Activated naive CD8-positive, alpha-beta T cell treated with anti-CD3 and anti-CD28 coated beads, Interleukin-2, amount 50 U/mL, for 16 hours (primary cell): Measurements from ENCODE around the gene AHCYL2.
A peak's percentile ranks its signal among the peaks of the same experiment; 100 is the strongest.
"Not testable (repeated sequence)": the region's sequence is repeated elsewhere in the genome, so short reads cannot be mapped to it uniquely, and the experiment has no call there.

Experiments used
- DNase-seq: peaks from one replicate; pipeline ENCODE4 v3.0.0-alpha.2; 2020; ENCODE audit warnings: low read depth, low spot score

AHCYL2 gene

DNA sequence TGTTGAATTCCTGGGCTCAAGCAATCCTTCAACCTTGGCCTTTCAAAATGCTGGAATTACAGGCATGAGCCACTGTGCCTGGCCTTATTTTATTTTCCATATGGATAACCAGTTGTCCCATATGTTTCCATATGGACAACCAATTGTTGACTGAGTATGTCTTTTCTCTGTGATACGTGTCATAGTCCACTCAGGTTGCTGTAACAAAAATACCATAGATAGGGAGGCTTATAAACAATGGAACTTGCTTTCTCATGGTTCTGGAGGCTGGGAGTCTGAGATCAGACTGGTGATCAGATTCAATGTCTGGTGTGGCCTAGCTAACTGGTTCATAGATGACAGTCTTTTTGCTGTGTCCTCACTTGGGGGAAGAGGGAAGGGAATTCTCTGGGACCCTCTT is 19.4 kb downstream of the AHCYL2 start:
- DNase-seq: no peak

DNA sequence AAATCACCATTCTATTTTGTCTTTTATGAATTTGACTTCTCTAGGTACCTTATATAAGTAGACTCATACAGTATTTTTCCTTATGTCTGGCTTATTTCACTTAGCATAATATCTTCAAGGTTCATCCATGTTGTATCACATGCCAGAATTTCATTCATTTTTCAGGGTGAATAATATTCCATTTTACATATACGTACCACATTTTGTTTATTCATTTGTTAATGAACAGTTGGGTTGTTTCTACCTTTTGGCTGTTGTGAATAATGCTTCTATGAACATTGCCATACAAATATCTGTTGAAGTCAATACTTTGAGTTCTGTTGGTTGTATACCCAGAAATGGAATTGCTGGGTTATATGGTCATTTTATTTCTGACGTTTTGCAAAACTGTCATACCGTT is 20.7 kb downstream of the AHCYL2 start:
- DNase-seq: no peak

DNA sequence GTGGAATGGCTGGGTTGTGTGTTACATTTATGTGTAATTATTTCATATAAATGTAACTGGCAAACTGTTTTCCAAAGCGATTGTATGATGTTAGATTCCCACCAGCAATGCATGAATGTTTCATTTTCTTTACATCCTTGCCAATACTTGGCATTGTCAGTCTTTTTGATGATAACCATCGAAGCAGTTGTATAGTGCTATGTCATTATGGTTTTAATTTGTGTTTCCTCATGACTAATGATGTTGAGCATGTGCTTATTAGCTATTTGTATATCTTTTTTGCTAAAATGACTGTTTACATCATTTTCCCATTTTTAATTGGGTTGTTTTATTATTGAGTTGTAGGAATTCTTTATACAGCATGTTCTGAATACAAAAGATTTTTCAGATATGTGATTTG is 22.3 kb downstream of the AHCYL2 start:
- DNase-seq: no peak

DNA sequence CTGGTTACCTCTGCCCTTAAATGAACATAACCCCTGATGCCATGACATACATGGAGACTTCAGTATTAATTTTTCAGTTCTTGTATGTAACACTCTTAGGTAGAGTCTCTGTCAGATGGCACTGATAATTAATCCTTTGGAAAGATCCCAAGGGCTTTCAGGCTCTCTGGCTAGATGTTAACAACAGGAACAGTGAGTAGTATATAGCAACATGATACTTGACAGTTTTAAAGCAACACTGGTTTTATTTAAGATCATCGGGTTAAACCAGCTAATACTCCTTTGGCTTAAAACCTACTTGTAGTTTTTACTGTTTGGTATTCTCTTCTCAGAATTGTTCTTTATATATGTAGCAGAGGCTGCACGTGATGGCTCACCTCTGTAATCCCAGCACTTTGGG is 27.3 kb downstream of the AHCYL2 start:
- no peak for DNase-seq

DNA sequence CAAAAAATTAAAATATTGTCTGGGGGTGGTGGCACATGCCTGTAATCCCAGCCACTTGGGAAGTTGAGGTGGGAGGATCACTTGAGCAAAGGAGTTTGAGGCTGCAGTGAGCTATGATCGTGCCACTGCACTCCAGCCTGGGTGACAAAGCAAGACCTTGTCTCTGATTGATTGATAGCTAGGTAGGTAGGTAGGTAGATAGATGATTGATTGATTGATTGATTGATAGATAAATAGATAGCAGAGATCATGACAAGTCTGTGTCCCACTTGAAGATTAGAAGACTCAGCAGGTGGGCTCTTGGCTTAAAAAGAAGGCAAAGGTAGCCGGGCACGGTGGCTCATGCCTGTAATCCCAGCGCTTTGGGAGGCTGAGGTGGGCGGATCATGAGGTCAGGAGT is 27.8 kb downstream of the AHCYL2 start:
- DNase-seq: not testable (repeated sequence)

DNA sequence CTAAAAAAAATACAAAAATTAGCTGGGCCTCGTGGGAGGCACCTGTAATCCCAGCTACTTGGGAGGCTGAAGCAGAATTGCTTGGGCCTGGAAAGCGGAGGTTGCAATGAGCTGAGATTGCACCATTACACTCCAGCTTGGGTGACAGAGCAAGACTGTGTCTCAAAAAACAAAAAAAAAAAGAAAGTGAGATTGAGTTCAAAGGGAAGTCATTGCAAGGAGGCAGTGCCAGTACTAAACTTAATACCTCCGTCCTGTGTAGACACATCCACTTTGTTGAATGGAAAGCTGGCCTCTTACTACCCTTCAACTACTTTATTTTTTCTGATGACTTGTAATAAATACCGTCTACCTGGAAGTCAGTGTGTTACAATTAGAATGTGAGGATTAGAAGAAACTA is 31.0 kb downstream of the AHCYL2 start:
- no peak for DNase-seq

DNA sequence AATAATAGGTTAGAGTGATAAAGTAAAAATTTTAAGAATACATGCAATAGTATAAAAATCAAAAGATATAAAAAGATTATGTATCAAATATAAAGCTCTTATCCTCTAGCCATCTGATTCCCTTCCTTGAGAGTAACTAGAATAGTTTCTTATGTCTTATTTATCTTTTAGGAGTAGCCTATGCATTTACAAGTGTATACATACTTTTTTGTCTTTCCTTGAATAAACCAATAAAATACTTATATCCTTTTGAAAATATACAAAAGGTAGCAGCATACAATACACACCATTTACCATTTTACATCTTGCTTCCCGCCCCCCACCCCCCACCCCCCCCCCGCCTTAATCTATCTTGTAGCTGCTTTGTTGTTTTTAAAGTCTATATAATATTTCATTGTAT is 31.4 kb downstream of the AHCYL2 start:
- no peak for DNase-seq

DNA sequence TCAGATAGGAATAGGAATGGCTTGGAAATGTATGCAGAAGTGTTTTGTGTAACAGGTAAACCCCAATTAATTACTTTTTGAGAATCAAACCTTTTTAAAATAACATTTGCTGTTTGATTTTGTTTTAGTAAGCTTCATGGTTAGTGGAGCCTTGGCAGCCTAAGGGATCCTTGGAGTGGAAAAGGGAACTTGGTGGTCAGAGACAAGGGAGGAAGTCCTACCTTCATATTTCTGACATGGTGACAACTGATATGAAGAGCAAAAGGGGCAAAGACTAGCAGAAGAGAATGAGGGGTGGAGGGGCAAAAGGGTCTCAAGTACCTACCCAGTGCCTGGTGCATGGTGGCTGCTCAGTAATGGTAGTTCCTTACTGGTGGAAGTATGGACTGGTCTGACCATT is 32.3 kb downstream of the AHCYL2 start:
- no peak for DNase-seq

DNA sequence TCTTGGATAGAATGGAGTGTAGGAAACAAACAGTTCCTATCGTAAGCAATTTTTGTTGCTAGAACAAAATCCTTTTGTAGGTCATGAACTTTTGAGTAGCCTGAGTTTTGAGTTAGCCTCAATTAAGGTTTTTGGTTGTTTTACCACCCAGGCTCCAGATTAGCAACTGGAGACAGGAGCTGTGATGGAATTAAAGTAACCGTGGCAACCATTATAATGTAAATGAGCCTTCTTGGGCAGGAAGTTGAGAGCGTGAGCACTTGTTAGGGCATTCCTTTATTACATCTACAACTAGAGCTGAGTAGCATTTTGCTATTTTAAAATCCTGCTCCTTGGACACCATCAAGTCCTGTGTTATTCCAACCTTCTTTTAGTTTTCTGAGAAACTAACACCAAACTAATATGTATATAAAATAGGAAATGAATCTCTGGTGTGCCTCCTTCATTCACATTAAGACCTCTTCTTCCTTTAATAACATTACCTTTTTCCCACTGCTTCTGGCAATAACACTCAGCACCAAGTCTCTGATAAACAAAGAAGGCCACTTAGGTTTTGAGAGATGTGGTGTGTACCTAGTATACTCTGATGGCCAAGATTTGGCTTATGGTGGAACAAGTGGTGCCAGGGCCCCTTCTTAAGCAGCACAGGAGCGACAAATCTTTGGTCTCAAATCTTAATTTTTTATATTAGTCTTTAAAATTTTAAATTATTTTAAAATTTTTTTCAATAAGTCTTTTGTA is 34.0 kb downstream of the AHCYL2 start:
- DNase-seq: no peak

DNA sequence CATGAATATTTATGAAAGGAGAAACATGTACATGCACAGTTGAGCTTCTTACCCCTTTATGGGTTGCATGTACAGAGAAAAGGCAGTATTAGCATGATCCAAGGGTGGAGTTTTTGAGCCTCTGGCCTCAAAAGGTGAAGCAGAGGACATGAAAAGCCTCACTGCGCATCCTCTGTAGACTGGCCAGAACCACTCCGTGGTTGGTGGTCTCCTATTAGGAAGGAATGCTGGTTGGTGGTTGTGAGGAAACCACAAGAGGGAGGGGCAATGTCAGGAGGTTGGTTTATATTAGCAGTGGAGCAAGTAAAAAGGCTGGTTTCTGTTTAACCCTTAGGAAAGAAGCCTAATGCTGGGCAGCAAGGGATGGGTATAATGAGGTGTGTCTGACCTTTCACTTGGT is 37.5 kb downstream of the AHCYL2 start:
- DNase-seq: no peak

DNA sequence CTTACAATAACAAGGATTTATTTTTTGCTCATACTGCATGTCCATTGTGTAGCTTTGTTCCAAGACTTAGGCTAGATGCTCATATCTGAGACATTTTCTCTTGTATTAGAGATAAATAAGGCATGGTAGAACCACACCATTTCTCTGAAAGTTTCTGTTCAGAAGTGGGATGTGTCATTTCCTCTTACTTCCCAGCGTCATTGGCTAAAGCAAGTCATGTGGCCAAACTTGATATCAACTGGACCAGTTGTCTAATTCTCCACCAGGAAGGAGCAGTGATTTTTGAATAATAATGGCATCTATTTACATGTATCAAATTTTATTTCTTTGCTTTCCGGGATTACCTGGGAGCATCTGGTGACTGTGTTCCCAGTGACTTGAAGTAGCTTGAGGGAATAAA is 38.3 kb downstream of the AHCYL2 start:
- no peak for DNase-seq

DNA sequence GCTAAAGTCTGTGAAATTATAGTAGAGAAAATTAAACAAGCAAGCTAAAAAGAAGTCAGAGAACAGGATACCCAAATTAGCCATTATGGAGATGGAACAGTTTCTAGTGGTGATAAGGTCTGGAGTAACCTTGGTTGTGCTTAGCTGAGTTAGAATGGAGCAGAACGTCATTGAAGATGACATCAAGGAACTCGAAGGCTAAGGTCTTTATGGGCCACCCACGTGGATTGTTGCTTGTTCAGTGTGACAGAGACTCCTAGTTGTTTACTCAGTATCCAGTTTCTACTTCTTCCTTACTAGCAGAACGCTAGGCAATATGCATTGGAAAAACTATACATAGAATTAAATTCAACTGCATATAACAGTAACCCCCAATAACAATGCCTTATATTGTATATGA is 39.7 kb downstream of the AHCYL2 start:
- DNase-seq: no peak

DNA sequence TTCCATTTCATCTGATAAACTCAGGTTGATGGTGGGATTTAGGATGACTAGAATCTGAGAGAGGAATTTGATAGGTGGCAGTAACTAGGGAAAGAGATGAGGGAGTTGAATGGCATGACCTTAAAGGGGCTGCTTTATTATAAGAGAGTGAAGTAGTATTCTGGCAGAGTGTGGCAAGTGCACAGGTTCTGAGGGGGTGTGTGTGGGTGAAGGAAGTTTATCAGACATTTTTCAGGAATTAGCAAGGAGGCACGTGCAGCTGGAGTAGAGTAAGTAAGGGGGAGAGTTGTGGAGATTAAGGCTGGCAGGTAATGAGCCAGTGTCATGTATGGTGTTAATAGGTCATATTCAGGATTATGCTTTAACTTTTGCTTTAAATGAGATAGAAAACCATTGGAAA is 40.5 kb downstream of the AHCYL2 start:
- no peak for DNase-seq

DNA sequence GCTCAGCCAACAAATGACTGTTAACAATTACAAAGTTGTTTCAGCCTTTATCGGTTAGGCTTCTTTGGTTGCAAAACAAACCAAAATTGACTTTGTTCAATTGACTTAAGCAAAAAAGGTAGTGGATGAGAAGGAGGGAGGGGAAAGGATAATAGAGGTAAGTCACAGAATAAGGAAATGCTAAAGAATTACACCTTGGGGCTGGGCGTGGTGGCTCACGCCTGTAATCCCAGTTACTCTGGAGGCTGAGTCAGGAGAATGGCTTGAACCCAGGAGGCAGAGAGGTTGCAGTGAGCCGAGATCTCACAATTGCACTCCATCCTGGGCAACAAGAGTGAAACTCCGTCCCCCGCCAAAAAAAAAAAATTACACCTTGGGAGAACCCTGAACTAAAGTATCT is 41.4 kb downstream of the AHCYL2 start:
- DNase-seq: no peak

DNA sequence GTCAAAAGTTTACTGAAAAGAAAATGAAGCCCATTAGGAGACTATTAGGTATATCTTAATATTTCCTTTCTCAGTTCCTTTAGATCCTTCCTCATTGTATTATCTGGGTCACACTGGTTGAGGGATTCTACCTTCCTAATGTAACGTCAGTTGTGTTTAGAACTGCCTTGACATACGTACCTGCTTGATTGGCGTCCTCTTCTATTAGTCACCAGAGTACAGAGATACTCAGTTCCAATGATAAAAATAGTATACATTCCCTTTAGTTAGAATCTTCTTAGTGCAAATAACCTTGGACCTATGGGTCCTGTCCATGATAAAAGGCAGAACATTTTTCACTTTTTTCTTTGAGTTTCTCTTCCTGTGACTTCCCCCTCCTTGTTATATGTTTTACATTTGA is 45.2 kb downstream of the AHCYL2 start:
- no peak for DNase-seq

DNA sequence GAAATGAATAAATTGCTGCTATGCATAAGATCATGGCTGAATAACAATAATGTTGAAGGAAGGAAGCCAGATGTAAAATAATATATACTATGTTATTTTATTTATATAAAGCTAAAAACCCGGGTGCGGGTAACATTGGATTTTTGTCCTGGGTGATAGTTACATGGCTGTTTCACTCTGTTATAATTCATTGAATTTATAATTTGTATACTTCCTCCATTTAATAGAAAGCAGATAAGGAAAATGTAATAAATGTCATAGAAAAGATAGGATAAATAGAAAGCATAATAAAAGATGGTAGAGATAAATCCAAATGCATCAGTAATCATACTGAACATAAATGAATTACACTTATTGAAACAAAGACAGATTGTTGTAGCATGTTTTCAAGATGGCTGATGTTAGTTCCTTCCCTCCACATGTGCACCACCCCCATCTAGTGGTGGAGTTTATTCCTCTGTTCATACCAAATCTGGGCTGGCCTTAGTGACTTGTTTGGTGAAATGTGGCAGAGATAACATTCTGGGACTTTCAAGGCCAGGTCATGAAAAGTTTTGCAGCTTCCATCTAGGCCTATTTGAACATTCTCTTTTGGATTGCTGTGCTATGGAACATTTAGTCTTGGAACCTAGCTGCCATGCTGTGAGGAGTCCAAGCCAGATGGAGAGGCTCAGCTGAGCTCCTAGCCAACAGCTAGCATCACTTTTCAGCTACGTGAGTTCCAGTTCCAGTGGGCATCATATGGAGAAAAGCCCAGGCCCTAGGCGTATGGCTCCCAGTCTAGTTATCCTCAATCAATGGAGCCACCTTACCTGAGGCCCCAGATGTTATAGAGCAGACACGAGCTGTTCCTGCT is 46.9 kb downstream of the AHCYL2 start:
- peak; percentile 51 for DNase-seq

DNA sequence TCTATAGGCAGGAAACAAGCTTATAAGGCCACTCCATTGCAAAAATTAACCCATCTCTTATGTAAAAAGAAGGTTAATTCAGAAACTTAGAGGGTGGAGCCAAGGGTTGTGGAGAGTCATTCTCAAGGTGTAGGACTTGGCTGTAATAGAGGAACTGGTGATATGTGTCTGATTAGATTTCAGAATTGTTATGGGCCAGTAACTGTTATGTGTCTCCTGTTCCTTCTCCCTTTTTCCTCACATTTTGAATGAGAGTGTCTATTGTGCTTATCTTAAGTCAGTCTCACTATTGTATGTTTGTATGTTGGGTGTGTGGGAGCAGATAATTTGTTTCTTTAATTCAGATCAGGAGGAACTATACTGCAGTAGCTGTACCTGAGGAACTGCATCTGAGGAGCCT is 49.1 kb downstream of the AHCYL2 start:
- no peak for DNase-seq

DNA sequence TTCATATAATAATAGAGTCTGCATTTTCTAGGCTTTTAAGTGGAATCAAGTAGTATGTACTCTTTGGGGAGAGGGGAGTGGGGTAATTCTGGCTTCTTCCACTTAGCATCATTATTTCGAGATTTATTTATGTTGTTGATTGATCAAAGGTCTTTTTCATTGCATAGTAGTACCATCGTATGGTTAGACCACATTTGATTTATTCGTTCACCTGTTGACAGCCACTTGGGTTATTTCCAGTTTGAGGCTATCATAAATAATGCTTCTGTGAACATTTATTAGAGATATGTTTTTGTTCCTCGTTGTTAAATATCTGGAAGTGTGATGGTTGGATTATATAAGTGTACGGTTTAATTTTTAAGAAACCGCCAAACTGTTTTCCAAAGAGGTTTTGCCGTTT is 52.8 kb downstream of the AHCYL2 start:
- no peak for DNase-seq

DNA sequence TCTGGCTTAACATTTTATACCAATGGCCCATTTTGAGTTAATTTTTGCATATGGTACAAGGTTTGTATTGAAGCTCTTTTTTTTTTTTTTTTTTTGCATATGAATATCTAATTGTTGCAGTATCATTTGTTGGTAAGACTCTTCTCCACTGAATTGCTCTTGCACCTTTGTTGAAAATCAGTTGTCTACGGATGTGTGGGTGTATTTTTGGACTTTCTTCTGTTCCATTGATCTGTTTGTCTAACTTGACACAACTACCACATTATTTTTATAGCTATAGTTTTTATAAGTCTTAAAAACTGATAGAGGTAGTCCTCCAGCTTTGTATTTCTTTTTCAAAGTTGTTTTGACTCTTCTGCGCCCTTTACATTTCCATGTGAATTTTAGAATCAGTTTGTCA is 53.9 kb downstream of the AHCYL2 start:
- no peak for DNase-seq

DNA sequence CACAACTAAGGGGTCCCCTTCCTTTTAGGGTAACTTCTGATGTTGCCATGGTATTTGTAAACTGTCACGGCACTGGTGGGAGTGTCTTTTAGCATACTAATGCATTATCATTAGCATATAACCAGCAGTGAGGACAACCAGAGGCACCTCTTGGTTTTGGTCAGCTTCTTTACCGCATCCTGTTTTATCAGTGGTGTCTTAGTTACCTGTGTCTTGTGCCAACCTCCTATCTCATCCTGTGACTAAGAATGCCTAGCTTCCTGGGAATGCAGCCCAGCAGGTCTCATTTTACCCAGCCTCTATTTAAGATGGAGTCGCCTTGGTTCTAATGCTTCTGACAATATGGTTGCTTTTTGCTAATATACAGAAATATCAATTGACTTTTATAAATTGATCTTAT is 54.9 kb downstream of the AHCYL2 start:
- DNase-seq: no peak

DNA sequence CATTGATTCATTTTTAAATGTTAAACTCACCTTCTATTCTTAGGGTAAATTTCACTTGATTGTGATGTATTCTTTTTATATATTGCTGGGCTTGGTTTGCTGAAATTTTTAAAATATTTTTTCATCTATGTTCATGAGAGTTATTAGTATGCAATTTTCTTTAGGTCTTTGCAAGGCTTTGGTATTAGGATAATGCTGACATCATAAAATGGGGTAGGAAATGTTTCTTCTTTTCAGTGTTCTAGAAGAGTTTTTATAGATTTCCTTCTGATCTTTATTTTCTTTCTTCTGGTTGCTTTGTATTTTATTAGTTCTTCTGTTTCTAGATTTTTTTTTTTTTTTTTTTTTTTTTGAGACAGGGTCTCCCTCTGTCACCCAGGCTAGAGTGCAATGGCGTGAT is 56.3 kb downstream of the AHCYL2 start:
- no peak for DNase-seq

DNA sequence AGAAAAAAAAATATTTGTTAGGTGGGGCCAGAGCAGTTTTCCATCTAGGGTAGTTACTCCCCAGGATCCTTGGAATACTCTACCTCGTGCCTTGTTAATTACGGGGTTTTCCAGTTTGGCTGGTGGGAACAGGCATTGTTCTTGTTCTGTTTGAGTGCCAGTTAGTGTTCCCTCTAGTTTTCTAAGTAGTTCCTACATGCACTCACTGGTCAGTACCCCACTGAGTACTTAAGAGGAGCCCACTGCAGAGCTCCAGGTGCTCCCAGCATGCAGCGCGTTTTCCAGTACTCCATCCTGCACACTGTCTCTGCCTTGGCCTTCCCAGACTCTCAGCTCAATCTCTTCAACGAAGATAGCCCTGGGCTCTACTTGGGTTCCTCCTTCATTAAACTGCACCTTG is 58.0 kb downstream of the AHCYL2 start:
- DNase-seq: no peak

DNA sequence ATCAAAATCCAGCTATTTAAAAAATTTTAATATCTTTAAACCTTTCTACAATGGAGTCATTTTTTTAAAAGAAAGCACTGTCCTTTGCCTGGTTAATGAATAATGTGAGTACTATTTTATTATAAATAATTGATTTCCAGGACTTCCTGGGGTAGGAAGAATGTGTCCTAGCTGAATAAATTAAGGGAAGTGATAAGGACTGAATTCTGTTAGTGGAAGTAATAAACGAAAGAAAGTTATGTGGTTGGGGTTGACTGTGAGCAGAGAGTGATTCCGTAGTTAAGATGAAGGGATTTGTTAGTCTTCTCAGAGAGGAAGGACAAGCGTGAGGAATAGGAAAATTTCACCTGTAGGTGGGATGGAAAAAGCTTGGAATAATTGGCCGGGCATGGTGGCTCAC is 59.1 kb downstream of the AHCYL2 start:
- DNase-seq: no peak
